ENCODE data around the gene PCDH17.

PCDH17 gene

GRCh38 chr13:57633950-57634838, 2.6 kb downstream of the PCDH17 start:
- TF ChIP-seq SPI1 (IDR thresholded peaks at IDR 0.05; ENCODE audit: borderline replicate concordance, low read depth) (no peak), CTCF (IDR thresholded peaks at IDR 0.05; ENCODE audit: insufficient read depth, low read length) (no peak), REST (IDR thresholded peaks at IDR 0.05; ENCODE audit: insufficient replicate concordance, low read depth) (no peak), GABPA (IDR thresholded peaks at IDR 0.05; ENCODE audit: low read depth) (no peak), POLR2AphosphoS5 (IDR thresholded peaks at IDR 0.05; ENCODE audit: low read depth) (no peak)
- DNase-seq (ENCODE audit: low read depth in 1 of 2, low spot score in 1 of 2), result no peak
- peaks cover 33% of the 10 kb centered on the region for H3K27me3 ChIP-seq (ENCODE audit: insufficient read depth, poor library complexity, severe bottlenecking)
- no peak overlapping the region for H3K27ac ChIP-seq (replicated peaks)
- no peak overlapping the region for H3K4me3 ChIP-seq (replicated peaks; ENCODE audit: insufficient read depth, low read length)

DNA sequence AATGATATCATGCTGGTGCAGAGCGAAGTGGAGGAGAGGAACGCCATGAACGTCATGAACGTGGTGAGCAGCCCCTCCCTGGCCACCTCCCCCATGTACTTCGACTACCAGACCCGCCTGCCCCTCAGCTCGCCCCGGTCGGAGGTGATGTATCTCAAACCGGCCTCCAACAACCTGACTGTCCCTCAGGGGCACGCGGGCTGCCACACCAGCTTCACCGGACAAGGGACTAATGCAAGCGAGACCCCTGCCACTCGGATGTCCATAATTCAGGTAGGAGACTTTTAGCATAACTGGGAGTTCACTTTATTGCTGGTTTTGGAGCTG, 3.3 kb downstream of the PCDH17 start:
- no peak overlapping the region for H3K27ac ChIP-seq (replicated peaks)
- H3K4me3 ChIP-seq (replicated peaks; ENCODE audit: insufficient read depth, low read length), result no peak overlapping the region
- DNase-seq (ENCODE audit: low read depth in 1 of 2, low spot score in 1 of 2), result no peak
- H3K27me3 ChIP-seq (ENCODE audit: insufficient read depth, poor library complexity, severe bottlenecking), result peaks cover 27% of the 10 kb centered on the region
- no peak for TF ChIP-seq GABPA (IDR thresholded peaks at IDR 0.05; ENCODE audit: low read depth)
- TF ChIP-seq CTCF (IDR thresholded peaks at IDR 0.05; ENCODE audit: insufficient read depth, low read length), result no peak
- no peak for TF ChIP-seq POLR2AphosphoS5 (IDR thresholded peaks at IDR 0.05; ENCODE audit: low read depth)
- no peak for TF ChIP-seq SPI1 (IDR thresholded peaks at IDR 0.05; ENCODE audit: borderline replicate concordance, low read depth)
- TF ChIP-seq REST (IDR thresholded peaks at IDR 0.05; ENCODE audit: insufficient replicate concordance, low read depth), result no peak

- Histone ChIP-seq H3K27ac (replicated peaks) (no peak overlapping the region), H3K27me3 (ENCODE audit: insufficient read depth, poor library complexity, severe bottlenecking) (peaks cover 19% of the 10 kb centered on the region), H3K4me3 (replicated peaks; ENCODE audit: insufficient read depth, low read length) (no peak overlapping the region)
- no peak for TF ChIP-seq CTCF (IDR thresholded peaks at IDR 0.05; ENCODE audit: insufficient read depth, low read length)
- TF ChIP-seq POLR2AphosphoS5 (IDR thresholded peaks at IDR 0.05; ENCODE audit: low read depth), result no peak
- no peak for DNase-seq (ENCODE audit: low read depth in 1 of 2, low spot score in 1 of 2)
Observed at GRCh38 chr13:57635541-57636085, 4.1 kb downstream of the PCDH17 start.

Data from HL-60 (cell line).